GM18508 (cell line): ENCODE measurements around the gene UGP2.
"Not testable (repeated sequence)": the region's sequence is repeated elsewhere in the genome, so short reads cannot be mapped to it uniquely, and the experiment has no call there.

ENCODE experiments used
- ATAC-seq: cut with Tn5 transposase; IDR thresholded peaks from one replicate; pipeline ENCODE4 v1.9.1; 2021; ENCODE audit warnings: moderate number of reproducible peaks; ENCODE audit not compliant: insufficient read depth, unreplicated experiment

The UGP2 gene

GRCh38 chr2:63841254-63842022 lies at the start of gene UGP2:
Gene UGP2, plus strand, starts transcription at chr2:63841896. Its CDS starts 290 bp downstream, at chr2:63842186.
- ATAC-seq: peak; percentile 34

DNA sequence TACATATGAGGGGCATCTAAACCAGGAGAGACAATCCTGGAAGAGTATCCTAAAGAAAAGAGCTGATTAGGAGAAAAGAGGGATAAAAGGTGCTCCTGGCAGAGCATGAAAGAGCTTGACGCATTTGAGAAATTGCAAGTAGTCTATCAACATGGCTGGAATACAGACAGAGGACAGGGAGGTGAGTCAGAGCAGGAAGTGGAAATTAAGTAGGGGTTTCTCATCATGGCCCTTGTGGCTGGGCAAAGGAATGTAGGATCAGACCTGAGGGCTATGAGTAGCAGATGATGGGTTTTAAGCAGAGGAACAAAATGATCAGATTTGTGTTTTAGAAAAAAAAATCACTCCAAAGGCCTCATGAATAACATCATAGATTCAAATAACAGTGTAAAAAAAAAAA lies 49.2 kb upstream of the UGP2 start:
- no peak for ATAC-seq

- no peak for ATAC-seq
Observed at GRCh38 chr2:63796366-63796765, 45.3 kb upstream of the UGP2 start.

DNA sequence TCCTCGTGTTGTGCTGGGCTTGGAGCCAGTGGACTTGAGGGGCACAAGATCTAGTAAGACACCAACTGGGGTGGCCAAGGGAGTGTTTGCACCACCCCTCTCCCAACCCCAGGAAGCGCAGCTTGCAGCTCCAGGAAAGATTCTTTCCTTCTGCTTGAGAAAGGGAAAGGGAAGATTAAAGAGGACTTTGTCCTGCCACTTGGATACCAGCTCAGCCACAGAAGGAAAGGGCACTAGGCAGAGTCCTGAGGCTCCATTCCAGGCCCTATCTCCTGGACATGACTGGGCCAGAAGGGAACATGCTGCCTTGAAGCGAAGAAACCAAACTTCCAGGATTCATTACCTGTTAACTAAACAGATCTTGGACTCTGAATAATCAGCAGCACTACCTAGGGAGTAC lies 44.9 kb upstream of the UGP2 start:
- ATAC-seq: no peak

DNA sequence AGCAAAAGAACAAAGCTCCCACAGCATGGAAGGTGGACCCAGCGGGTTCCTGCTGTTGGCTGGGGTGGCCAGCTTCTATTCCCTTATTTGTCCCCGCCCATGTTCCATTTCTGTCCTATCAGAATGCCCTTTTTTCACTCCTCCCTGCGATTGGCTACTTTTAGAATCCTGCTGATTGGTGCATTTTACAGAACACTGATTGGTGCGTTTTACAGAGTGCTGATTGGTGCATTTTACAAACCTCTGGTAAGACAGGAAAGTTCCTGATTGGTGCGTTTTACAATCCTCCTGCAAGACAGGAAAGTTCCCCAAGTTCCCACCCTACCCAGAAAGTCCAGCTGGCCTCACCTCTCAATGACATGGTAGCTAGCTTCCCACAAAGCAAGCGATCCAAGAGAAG lies 40.2 kb upstream of the UGP2 start:
- no peak for ATAC-seq

- ATAC-seq: no peak
Observed at GRCh38 chr2:63805412-63805811, 36.3 kb upstream of the UGP2 start.

GRCh38 chr2:63808036-63808435 lies 33.7 kb upstream of the UGP2 start:
- ATAC-seq: not testable (repeated sequence)

- ATAC-seq: not testable (repeated sequence)
Observed at GRCh38 chr2:63808911-63809310, 32.8 kb upstream of the UGP2 start.

DNA sequence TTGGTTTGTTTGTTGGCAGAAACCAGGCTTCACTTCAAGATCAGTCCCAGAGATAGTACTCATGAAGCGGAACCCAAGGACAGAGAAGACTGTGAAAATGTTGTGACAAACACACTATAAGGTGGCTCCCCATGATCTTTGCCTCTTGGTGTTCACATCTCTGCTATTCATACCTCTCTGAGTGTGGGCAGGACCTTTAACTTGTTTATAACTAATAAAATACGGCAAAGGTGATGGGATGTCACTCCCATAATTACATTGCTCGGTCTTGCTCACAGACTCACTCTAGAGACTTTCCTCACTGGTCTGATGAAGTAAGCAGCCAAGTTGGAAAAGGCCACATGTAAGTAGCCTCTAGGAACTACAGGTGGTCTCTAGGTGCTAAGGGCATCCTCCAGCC lies 30.6 kb upstream of the UGP2 start:
- ATAC-seq: no peak

GRCh38 chr2:63811870-63812269 lies 29.8 kb upstream of the UGP2 start:
- ATAC-seq: not testable (repeated sequence)

GRCh38 chr2:63814114-63814513 lies 27.6 kb upstream of the UGP2 start:
- ATAC-seq: no peak

GRCh38 chr2:63817382-63817781 lies 24.3 kb upstream of the UGP2 start:
- ATAC-seq: no peak

DNA sequence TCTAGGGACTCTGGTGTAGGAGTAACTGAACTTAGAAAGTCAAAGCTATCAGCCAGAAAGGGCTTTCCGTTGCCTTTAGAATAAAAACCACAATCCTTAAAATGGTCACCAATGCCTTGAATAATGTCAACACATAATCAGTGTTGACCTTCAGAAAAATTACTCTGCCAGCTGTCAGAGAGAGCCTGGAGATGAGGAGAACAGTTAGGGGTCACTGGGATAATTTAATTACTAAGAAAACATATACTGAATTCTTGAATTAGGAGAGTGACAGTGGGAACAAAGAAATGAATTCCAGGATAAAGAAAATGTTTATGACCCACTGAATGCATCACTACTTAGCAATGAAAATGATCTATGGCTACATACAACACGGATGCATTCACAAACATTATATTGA lies 23.4 kb upstream of the UGP2 start:
- no peak for ATAC-seq

- ATAC-seq: no peak
Observed at GRCh38 chr2:63819256-63819655, 22.4 kb upstream of the UGP2 start.

GRCh38 chr2:63819765-63820717 lies 21.7 kb upstream of the UGP2 start:
- no peak for ATAC-seq

- no peak for ATAC-seq
Observed at GRCh38 chr2:63820969-63821368, 20.7 kb upstream of the UGP2 start.

- ATAC-seq: no peak
Observed at GRCh38 chr2:63821396-63821795, 20.3 kb upstream of the UGP2 start.

DNA sequence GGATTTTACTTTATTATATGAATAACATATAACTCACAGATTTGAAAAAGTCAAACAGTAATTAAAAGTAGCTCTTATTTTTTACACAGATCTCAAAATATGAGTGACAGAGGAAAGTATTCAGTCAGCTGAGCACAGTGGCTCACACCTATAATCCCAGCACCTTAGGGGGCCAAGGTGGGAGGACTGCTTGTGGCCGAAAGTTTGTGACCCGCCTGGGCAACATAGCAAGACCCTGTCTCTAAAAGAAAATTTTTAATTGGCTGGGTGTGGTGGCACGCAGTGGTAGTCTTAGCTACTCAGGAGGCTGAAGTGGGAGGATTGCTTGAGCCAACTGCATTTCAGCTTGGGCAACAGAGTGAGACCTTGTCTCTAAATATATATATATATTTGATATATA lies 19.2 kb upstream of the UGP2 start:
- no peak for ATAC-seq

DNA sequence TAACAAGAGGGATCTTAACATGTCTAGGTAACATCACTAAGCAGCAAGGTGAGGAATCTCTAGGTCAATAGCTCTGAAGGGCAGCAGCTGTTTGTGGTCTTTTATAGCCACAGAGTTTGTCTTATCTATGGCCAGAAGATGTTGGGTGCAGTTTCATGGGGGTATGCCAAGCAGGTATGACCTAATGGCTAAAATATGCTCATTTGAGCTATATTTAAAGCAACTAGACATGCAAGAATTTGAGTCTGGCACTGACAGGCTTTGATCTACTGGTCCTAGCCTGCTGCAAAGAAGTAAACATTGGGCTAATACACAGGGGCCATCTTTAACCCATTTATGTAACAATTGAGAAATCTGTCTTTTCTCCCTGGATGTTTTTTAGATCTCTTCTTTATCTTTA lies 13.9 kb upstream of the UGP2 start:
- ATAC-seq: no peak

DNA sequence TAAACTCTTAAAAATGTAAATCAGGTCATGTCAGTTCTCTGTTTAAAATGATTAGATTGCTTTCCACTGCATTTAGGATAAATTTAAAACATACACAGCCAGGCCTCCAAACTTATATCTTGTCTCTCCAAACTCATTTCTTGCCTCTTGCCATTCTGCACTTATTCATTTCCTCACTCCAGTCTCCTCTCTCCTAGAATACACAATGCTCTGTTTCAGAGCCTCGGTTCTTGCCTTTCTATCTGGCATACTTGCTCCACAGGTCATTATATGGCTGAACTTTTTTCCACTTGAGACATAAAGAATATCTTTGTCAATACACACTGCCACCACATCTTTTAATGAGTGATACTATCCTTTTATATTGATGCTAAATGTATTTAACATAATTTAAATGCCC lies 10.5 kb upstream of the UGP2 start:
- no peak for ATAC-seq

DNA sequence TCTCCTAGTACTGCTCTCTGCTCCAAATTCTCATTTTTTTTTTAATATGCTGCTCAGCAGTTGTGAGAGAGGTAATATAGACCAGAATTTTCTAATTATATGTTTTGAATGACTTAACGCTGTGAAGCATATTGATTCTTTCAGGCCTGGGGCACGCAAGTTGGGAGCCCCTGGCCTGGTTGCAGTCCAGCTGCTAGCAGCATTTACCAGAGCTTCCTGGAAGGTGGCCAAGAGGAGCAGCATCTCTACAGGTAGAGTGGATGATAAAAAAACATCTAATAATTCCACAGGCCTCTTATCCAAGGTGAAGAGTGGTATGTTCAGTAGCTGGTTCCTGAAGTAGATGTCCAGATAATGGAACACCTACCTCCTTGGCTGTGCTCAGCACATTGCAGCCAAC lies 7.3 kb upstream of the UGP2 start:
- no peak for ATAC-seq
